Lower lobe of right lung (tissue), 2 donors: ENCODE measurements around the gene FBXW11. TPM values are rescaled to one million over a fixed set of nuclear protein-coding genes. Genes with fewer than 3 reads are reported as not detected.

Experiments used
- ATAC-seq, 2 donors: fragments of 200-7000 bp; cut with Tn5 transposase; one replicate each; pipeline ENCODE4 v1.9.1; 2020 to 2022; ENCODE audit warnings: mild to moderate bottlenecking in 2 of 2, moderate library complexity in 2 of 2
- DNase-seq: peaks from one replicate; pipeline ENCODE4 v3.0.0-alpha.2; 2020
- H3K27ac ChIP-seq: fragments of 200-600 bp; one replicate; pipeline ENCODE4 v1.8.0; 2022
- H3K27me3 ChIP-seq: fragments of 200-600 bp; one replicate; pipeline ENCODE4 v1.8.0; 2022; ENCODE audit warnings: low read depth
- H3K36me3 ChIP-seq: fragments of 200-600 bp; one replicate; pipeline ENCODE4 v1.8.0; 2022; ENCODE audit warnings: mild to moderate bottlenecking
- H3K4me1 ChIP-seq: fragments of 200-600 bp; one replicate; pipeline ENCODE4 v1.8.0; 2022
- H3K4me3 ChIP-seq: fragments of 200-600 bp; one replicate; pipeline ENCODE4 v1.8.0; 2022; ENCODE audit warnings: mild to moderate bottlenecking
- H3K9me3 ChIP-seq: fragments of 200-600 bp; one replicate; pipeline ENCODE4 v1.8.0; 2022
- intact Hi-C: fragments of 100-400 bp; cut with DNase I; formaldehyde crosslinking; loops from one replicate; pipeline ENCODE4 v1.11.0; 2022
- total RNA-seq: library from RNA; stranded (reverse); fragmentation: NEBNext Ultra II Directional; extraction: Animal tissue kit (Norgen Biotek cat#: 25700); gene quantifications from one replicate; pipeline ENCODE4 v1.2.1, GENCODE V29; 2021
- TF ChIP-seq, protein P1 (sequence below): fragments of 200-600 bp; IDR thresholded peaks from one replicate; pipeline ENCODE4 v1.8.0; 2022; ENCODE audit warnings: antibody characterized with exemption, mild to moderate bottlenecking
- donor health status: DM: no; HTN: yes; CAD: no; lungs with severe emphysema.

FBXW11 gene
- total RNA-seq, 1 donor from 2014 or later = 52.8 TPM

DNA sequence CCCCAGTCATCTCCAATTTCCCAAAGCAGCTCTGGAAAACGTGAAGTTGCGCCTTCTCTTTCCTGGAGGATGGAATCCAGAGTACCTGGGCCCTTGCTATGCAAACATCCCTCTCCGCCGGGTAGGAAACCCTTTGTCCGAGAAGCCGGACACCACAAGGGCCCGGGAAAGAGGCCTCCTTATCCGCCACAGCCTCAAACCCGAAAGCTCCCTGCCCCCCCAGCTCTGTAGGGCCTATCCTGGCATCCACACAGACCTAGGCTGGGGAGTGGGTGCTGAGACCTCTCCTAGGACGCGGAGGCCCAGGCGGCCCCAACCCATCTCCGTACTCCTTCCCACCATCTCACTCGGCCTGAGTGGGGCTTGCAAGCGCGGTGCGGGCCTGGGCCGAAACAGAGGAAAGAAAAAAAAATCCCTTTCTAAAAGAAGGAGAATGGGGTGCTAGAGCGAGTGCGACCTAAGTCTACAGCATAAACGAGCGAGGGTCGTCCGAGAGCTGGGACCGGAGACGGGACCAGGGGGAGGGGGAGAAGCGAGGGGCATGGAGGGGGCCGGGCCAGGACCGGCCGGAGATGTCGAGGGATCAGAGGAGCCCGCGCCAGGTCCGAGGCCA lies 624 bp downstream of the FBXW11 start:
- H3K9me3 ChIP-seq = no peaks in the 10 kb centered on the region
- H3K27ac ChIP-seq = peak overlapping the region; percentile 100
- TF ChIP-seq, protein P1, sequence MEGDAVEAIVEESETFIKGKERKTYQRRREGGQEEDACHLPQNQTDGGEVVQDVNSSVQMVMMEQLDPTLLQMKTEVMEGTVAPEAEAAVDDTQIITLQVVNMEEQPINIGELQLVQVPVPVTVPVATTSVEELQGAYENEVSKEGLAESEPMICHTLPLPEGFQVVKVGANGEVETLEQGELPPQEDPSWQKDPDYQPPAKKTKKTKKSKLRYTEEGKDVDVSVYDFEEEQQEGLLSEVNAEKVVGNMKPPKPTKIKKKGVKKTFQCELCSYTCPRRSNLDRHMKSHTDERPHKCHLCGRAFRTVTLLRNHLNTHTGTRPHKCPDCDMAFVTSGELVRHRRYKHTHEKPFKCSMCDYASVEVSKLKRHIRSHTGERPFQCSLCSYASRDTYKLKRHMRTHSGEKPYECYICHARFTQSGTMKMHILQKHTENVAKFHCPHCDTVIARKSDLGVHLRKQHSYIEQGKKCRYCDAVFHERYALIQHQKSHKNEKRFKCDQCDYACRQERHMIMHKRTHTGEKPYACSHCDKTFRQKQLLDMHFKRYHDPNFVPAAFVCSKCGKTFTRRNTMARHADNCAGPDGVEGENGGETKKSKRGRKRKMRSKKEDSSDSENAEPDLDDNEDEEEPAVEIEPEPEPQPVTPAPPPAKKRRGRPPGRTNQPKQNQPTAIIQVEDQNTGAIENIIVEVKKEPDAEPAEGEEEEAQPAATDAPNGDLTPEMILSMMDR = no peak
- H3K27me3 ChIP-seq = no peaks in the 10 kb centered on the region
- no peaks in the 10 kb centered on the region for H3K36me3 ChIP-seq
- peaks cover 54% of the 10 kb centered on the region for H3K4me1 ChIP-seq
- intact Hi-C loops = no loop called here
- ATAC-seq = peak; percentile 23 to 41
- DNase-seq = peak; percentile 51
- peak overlapping the region; percentile 98 for H3K4me3 ChIP-seq

DNA sequence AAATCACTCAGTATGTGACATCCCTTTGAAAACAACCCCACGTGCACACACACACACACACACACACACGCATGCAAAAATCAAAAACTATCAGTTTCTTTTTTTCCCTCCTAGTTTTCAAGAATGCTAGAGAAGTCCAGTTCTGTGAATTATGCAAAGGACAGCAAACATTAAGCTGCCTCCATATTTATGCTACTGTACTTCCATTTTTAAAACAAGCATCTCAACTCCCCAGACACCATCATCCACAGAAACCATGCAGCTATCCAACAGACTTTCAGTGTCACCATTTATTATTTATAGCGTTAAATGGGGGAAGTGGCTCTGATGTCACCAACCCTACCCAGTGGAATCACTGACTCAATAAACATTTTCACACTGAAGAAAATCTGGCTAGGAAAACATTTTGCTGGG lies 1.6 kb downstream of the FBXW11 start:
- H3K27ac ChIP-seq = peak overlapping the region; percentile 100
- peak overlapping the region; percentile 98 for H3K4me3 ChIP-seq
- TF ChIP-seq, protein P1 = no peak
- H3K4me1 ChIP-seq = peaks cover 64% of the 10 kb centered on the region
- no peak for DNase-seq
- H3K27me3 ChIP-seq = no peaks in the 10 kb centered on the region
- no peaks in the 10 kb centered on the region for H3K9me3 ChIP-seq
- intact Hi-C loops = no loop called here
- ATAC-seq = no peak
- no peaks in the 10 kb centered on the region for H3K36me3 ChIP-seq

DNA sequence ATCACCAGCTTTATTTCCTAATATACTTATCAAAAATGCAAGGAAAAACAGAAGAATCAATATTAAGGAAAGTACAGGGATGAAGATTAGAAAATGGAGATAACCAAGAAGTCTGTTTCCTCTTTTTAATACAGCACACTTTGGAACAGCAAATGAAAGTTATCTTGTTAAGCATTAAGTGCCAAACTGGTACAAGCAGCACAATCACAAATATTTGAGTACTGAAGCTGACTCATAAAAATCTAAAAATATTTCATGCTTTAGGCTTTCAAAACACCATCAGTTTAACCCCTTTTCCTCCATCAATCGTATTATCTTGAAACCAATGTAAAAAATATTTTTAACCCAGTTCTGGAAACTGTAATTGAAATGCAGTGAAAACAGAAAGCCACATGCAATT lies 2.7 kb downstream of the FBXW11 start:
- intact Hi-C loops = no loop called here
- ATAC-seq (peak in 1 of 2 donors; percentile 24), DNase-seq (no peak)
- Histone ChIP-seq H3K4me3 (peak overlapping the region; percentile 98), H3K4me1 (peaks cover 75% of the 10 kb centered on the region), H3K36me3 (no peaks in the 10 kb centered on the region), H3K27me3 (no peaks in the 10 kb centered on the region), H3K27ac (no peak overlapping the region), H3K9me3 (no peaks in the 10 kb centered on the region)
- TF ChIP-seq, protein P1 = no peak

DNA sequence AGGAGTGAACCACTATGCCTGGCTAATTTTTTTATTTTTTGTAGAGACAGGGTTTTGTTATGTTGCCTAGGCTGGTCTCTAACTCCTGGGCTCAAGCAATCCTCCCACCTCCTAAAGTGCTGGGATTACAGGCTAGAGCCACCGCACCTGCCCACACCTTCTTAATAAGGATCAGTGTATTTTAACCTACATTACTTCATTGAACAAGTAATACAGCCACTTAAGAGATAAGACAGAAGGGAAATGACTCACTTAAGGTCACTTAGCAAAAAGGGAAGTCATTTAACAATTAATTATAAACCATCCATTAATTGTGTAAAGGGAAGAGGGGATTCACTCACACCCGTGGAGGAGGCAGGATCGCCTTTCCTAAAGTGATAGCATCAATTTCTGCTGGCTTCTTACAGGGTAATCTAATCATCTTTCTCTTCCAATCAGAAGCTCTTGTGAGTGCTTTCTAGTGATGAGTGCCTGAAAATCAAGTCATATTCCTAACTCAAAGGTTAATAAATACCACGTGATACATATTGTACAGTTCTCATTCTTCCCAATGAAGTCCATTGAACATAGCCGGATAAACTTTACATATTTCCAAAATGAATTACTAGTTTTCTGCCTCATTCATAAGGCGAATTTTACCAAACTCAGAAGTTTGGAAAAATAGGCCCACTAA lies 3.5 kb downstream of the FBXW11 start:
- Histone ChIP-seq H3K36me3 (no peaks in the 10 kb centered on the region), H3K4me1 (peaks cover 81% of the 10 kb centered on the region), H3K27me3 (no peaks in the 10 kb centered on the region), H3K4me3 (no peak overlapping the region), H3K9me3 (no peaks in the 10 kb centered on the region), H3K27ac (no peak overlapping the region)
- no peak for DNase-seq
- intact Hi-C loops = no loop called here
- TF ChIP-seq, protein P1 = no peak
- no peak for ATAC-seq

DNA sequence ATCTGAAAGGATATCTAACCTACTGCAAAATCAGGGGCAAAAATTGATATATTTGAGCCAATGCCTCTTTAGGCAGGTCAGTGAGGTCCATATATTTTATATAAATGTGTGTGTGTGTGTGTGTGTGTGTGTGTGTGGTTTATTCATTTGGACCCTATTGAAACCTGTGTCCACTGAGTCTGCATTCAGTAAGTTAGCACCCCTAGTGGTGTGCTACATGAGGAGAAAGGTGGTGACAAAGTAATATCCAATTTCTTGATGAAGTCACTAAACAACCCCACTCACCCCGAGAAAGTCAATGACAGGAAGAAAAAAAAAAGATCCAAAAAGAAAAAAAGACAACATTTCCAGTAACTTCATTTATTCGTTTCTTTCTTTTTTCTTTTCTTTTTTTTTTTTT lies 4.1 kb downstream of the FBXW11 start:
- Histone ChIP-seq H3K9me3 (no peaks in the 10 kb centered on the region), H3K27ac (no peak overlapping the region), H3K4me1 (peaks cover 81% of the 10 kb centered on the region), H3K27me3 (no peaks in the 10 kb centered on the region), H3K36me3 (no peaks in the 10 kb centered on the region), H3K4me3 (no peak overlapping the region)
- ATAC-seq (no peak), DNase-seq (no peak)
- intact Hi-C loops = no loop called here
- TF ChIP-seq, protein P1 = peak; percentile 17
